ENCODE measurements around the gene PMFBP1. TPM values are rescaled to one million over a fixed set of nuclear protein-coding genes. Genes with fewer than 3 reads are reported as not detected.

The PMFBP1 gene
- total RNA-seq, 2 experiments from 2014 or later, result 2.0 to 3.1 TPM

DNA sequence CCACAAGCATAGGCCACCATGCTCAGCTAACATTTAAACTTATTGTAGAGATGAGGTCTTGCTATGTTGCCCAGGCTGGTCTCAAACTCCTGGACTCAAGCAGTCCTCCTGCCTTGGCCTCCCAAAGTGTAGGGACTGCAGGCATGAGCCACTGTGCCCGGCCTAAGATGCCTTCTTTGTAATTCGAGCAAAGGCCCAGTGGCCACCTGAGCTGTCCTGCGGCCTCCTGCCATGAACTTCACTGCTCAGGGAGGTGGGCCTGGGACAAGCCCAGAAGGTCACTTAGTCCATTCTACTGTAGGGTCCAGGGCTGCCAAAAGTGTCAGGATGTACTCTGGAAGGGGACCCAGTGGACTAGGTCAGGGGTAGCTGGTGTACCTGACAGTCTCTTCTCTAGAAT is 47.8 kb downstream of the PMFBP1 start:
- Histone ChIP-seq H3K9me3 (ENCODE audit: low read length) (no peaks in the 10 kb centered on the region), H2AFZ (ENCODE audit: low read length) (no peak overlapping the region), H4K20me1 (ENCODE audit: insufficient read depth, low read length) (no peaks in the 10 kb centered on the region), H3K36me3 (ENCODE audit: insufficient read depth, low read length) (no peaks in the 10 kb centered on the region), H3K4me1 (ENCODE audit: insufficient read depth, low read length, poor library complexity, severe bottlenecking) (no peaks in the 10 kb centered on the region), H3K79me2 (ENCODE audit: insufficient read depth, low read depth, low read length) (no peaks in the 10 kb centered on the region), H3K4me2 (ENCODE audit: low read length) (no peak overlapping the region), H3K27ac (ENCODE audit: low read depth, low read length, poor library complexity, severe bottlenecking) (no peak overlapping the region), H3K9me2 (ENCODE audit: insufficient read depth, low read length) (no peaks in the 10 kb centered on the region), H3K4me3 (ENCODE audit: low read depth, low read length, poor library complexity, severe bottlenecking) (no peak overlapping the region)
- CTCF ChIA-PET (ENCODE audit: unreplicated experiment), result interaction anchor here (0.6 kb wide), 1 partner anchor 1772 kb away, joined by 4 read pairs; no protein-coding TSS in a partner anchor
- BruUV-seq (replicated peaks), result no TSS peak
- no peak for TF ChIP-seq EZH2phosphoT487 (IDR thresholded peaks at IDR 0.05; ENCODE audit: borderline replicate concordance, low read depth, low read length)
- TF ChIP-seq, protein P1, sequence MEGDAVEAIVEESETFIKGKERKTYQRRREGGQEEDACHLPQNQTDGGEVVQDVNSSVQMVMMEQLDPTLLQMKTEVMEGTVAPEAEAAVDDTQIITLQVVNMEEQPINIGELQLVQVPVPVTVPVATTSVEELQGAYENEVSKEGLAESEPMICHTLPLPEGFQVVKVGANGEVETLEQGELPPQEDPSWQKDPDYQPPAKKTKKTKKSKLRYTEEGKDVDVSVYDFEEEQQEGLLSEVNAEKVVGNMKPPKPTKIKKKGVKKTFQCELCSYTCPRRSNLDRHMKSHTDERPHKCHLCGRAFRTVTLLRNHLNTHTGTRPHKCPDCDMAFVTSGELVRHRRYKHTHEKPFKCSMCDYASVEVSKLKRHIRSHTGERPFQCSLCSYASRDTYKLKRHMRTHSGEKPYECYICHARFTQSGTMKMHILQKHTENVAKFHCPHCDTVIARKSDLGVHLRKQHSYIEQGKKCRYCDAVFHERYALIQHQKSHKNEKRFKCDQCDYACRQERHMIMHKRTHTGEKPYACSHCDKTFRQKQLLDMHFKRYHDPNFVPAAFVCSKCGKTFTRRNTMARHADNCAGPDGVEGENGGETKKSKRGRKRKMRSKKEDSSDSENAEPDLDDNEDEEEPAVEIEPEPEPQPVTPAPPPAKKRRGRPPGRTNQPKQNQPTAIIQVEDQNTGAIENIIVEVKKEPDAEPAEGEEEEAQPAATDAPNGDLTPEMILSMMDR (conservative IDR thresholded peaks at IDR 0.05; ENCODE audit: low read length), result no peak
- no peak for DNase-seq (ENCODE audit: low spot score)
- POLR2A ChIA-PET, result interaction anchor here (1.0 kb wide), 1 partner anchor 14 kb away, joined by 6 read pairs; no protein-coding TSS in a partner anchor
- intact Hi-C loops (cut with micrococcal nuclease; ENCODE audit: unreplicated experiment), result loop anchor here (10.0 kb wide), 1 partner anchor 281 kb away; no protein-coding TSS in a partner anchor

DNA sequence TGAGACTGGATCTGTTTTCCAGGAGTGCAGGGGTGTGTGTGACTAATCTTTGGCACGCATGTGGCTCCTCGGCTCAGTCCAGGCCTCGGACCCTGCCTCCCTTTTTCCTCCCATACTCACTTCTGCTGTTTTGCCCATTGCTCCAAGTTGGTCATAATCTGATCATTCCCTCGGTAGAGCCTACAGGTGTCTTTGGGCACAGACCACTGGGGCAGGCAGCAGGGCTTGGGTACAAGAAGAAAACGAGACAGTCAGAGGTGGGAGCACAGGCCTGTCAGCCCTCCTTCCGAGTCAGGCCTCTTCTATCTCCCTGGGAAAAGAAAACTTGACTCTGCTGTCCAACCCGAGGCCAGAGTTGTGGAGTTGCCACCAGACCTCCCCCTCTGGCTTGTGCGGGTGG is 48.5 kb downstream of the PMFBP1 start:
- no peaks in the 10 kb centered on the region for H3K4me1 ChIP-seq (ENCODE audit: insufficient read depth, low read length, poor library complexity, severe bottlenecking)
- no peak overlapping the region for H3K4me2 ChIP-seq (ENCODE audit: low read length)
- no peaks in the 10 kb centered on the region for H3K79me2 ChIP-seq (ENCODE audit: insufficient read depth, low read depth, low read length)
- H4K20me1 ChIP-seq (ENCODE audit: insufficient read depth, low read length), result no peaks in the 10 kb centered on the region
- ChIA-PET CTCF (ENCODE audit: unreplicated experiment) (no interaction called here), POLR2A (no interaction called here)
- DNase-seq (ENCODE audit: low spot score), result no peak
- BruUV-seq (replicated peaks), result no TSS peak
- H3K36me3 ChIP-seq (ENCODE audit: insufficient read depth, low read length), result no peaks in the 10 kb centered on the region
- H2AFZ ChIP-seq (ENCODE audit: low read length), result no peak overlapping the region
- no peak for TF ChIP-seq EZH2phosphoT487 (IDR thresholded peaks at IDR 0.05; ENCODE audit: borderline replicate concordance, low read depth, low read length)
- TF ChIP-seq, protein P1 (conservative IDR thresholded peaks at IDR 0.05; ENCODE audit: low read length), result no peak
- H3K9me3 ChIP-seq (ENCODE audit: low read length), result no peaks in the 10 kb centered on the region
- H3K27ac ChIP-seq (ENCODE audit: low read depth, low read length, poor library complexity, severe bottlenecking), result no peak overlapping the region
- no peaks in the 10 kb centered on the region for H3K9me2 ChIP-seq (ENCODE audit: insufficient read depth, low read length)
- intact Hi-C loops (cut with micrococcal nuclease; ENCODE audit: unreplicated experiment), result loop anchor here (10.0 kb wide), 1 partner anchor 281 kb away; no protein-coding TSS in a partner anchor
- H3K4me3 ChIP-seq (ENCODE audit: low read depth, low read length, poor library complexity, severe bottlenecking), result no peak overlapping the region

GRCh38 chr16:72122916-72123315 is 49.0 kb downstream of the PMFBP1 start:
- no peak for TF ChIP-seq EZH2phosphoT487 (IDR thresholded peaks at IDR 0.05; ENCODE audit: borderline replicate concordance, low read depth, low read length)
- TF ChIP-seq, protein P1 (conservative IDR thresholded peaks at IDR 0.05; ENCODE audit: low read length), result no peak
- DNase-seq (ENCODE audit: low spot score), result no peak
- CTCF ChIA-PET (ENCODE audit: unreplicated experiment), result no interaction called here
- H3K4me1 ChIP-seq (ENCODE audit: insufficient read depth, low read length, poor library complexity, severe bottlenecking), result no peaks in the 10 kb centered on the region
- no peaks in the 10 kb centered on the region for H4K20me1 ChIP-seq (ENCODE audit: insufficient read depth, low read length)
- POLR2A ChIA-PET, result interaction anchor here (0.6 kb wide), 1 partner anchor 715 kb away, joined by 3 read pairs; no protein-coding TSS in a partner anchor
- H3K27ac ChIP-seq (ENCODE audit: low read depth, low read length, poor library complexity, severe bottlenecking), result no peak overlapping the region
- intact Hi-C loops (cut with micrococcal nuclease; ENCODE audit: unreplicated experiment), result loop anchor here (10.0 kb wide), 1 partner anchor 282 kb away; no protein-coding TSS in a partner anchor
- no peak overlapping the region for H3K4me3 ChIP-seq (ENCODE audit: low read depth, low read length, poor library complexity, severe bottlenecking)
- no peaks in the 10 kb centered on the region for H3K79me2 ChIP-seq (ENCODE audit: insufficient read depth, low read depth, low read length)
- H3K36me3 ChIP-seq (ENCODE audit: insufficient read depth, low read length), result no peaks in the 10 kb centered on the region
- BruUV-seq (replicated peaks), result no TSS peak
- no peak overlapping the region for H3K4me2 ChIP-seq (ENCODE audit: low read length)
- H3K9me3 ChIP-seq (ENCODE audit: low read length), result no peaks in the 10 kb centered on the region
- no peaks in the 10 kb centered on the region for H3K9me2 ChIP-seq (ENCODE audit: insufficient read depth, low read length)
- H2AFZ ChIP-seq (ENCODE audit: low read length), result no peak overlapping the region

Measured in OCI-LY7 (cell line).